Right lobe of liver (tissue), 6 donors: ENCODE data around the gene SSTR1. TPM values are rescaled to one million over a fixed set of nuclear protein-coding genes. Genes with fewer than 3 reads are reported as not detected.

Experiments
- ATAC-seq, 4 donors: fragments of 200-7000 bp; cut with Tn5 transposase; one replicate each; pipeline ENCODE4 v1.9.1; 2020; ENCODE audit warnings: mild to moderate bottlenecking in 4 of 4, moderate library complexity in 4 of 4
- DNase-seq, 3 donors: peaks; one replicate each; pipeline ENCODE4 v3.0.0-alpha.2; 2020
- H3K27ac ChIP-seq, 3 donors: fragments of 200-600 bp; one replicate each; pipeline ENCODE4 v1.8.0; 2022
- H3K27me3 ChIP-seq, 2 donors: fragments of 200-600 bp; one replicate each; pipeline ENCODE4 v1.8.0; 2022
- H3K36me3 ChIP-seq, 4 donors: fragments of 200-600 bp; sonication (generic) in 1 of 4; one replicate each; pipeline versions ENCODE4 v1.5.1 to v1.8.0; 2017 to 2022; ENCODE audit warnings: control low read depth in 1 of 4
- H3K4me1 ChIP-seq, 4 donors: fragments of 200-600 bp; sonication (generic) in 1 of 4; one replicate each; pipeline versions ENCODE4 v1.5.1 to v1.8.0; 2017 to 2022; ENCODE audit warnings: control low read depth in 1 of 4
- H3K4me3 ChIP-seq, 3 donors: fragments of 200-600 bp; one replicate each; pipeline ENCODE4 v1.8.0; 2022
- H3K9me3 ChIP-seq, 4 donors: fragments of 200-600 bp; sonication (generic) in 1 of 4; one replicate each; pipeline versions ENCODE4 v1.5.1 to v1.8.0; 2017 to 2022; ENCODE audit warnings: control low read depth in 1 of 4
- POLR2A ChIP-seq: fragments of 450-650 bp; IDR thresholded peaks from one replicate; pipeline ENCODE4 v1.6.1; 2017; ENCODE audit warnings: antibody characterized with exemption, mild to moderate bottlenecking
- WGBS: methylation state at CpG from one replicate; pipeline ENCODE4 v1.1.6; 2018; ENCODE audit warnings: low coverage, low lambda C conversion rate; ENCODE audit not compliant: insufficient coverage; ENCODE audit errors: missing lambda C conversion rate; 5-methylcytosine and 5-hydroxymethylcytosine counted together
- intact Hi-C, 2 donors: fragments of 100-400 bp; cut with DNase I; formaldehyde crosslinking; loops; one replicate each; pipeline versions ENCODE4 v1.11.2 to v1.14.1; 2022
- total RNA-seq, 6 experiments: library from RNA; depleted of rRNA in 2 of 6; stranded (reverse); fragments of >200 nt in 2 of 6; fragmentation: NEBNext Ultra II Directional in 3 of 6; extraction: Animal tissue kit (Norgen Biotek cat#: 25700) in 3 of 6; gene quantifications; one replicate each; pipeline versions ENCODE4 v1.1.0 to v1.2.4, GENCODE V29; 2016 to 2023
- TF ChIP-seq, protein P1 (sequence below), 4 donors: fragments of 200-600 bp in 3 of 4; fragments of 450-650 bp in 1 of 4; IDR thresholded peaks; one replicate each; pipeline versions ENCODE4 v1.5.1 to v1.8.0; 2016 to 2022; ENCODE audit warnings: antibody characterized with exemption in 4 of 4, mild to moderate bottlenecking in 2 of 4
- donor health status: DM: no; HTN: yes; CAD: no.
- donor health status: DM: no; HTN: no; CAD: no.
- donor health status: DM: no; HTN: no; CAD: no.
- donor health status: DM: no; HTN: yes; CAD: no.
- donor health status: DM: no; HTN: yes; CAD: no.

The SSTR1 gene
- total RNA-seq, 6 experiments from 2014 or later = 1.6 to 8.0 (median 4.0) TPM

DNA sequence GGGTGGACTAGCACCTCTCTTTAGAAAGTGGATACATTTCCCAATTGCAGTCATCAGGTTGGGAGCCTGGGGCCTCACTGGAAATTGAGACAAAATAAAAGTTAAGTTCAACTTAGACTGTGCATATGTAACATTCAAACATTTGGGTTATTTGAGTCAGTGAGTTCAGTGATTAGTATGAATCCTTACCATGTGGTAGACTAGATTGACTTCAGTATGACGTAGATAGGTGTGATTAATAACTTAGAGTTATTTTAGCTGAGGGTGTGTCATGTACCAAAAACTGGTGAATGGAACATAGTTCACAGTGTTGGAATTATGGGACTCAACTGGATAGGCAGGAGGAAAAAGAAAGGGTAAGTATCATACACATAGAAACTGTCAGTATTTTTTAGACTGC is 8.0 kb upstream of the SSTR1 start:
- Histone ChIP-seq H3K27ac (no peak overlapping the region), H3K4me3 (no peak overlapping the region), H3K9me3 (no peaks in the 10 kb centered on the region), H3K27me3 (no peaks in the 10 kb centered on the region), H3K36me3 (no peaks in the 10 kb centered on the region), H3K4me1 (no peaks in the 10 kb centered on the region)
- 79% methylated on average over 1 of the region's 1 CpG for WGBS
- intact Hi-C loops = no loop called here
- no peak for TF ChIP-seq POLR2A
- TF ChIP-seq, protein P1, sequence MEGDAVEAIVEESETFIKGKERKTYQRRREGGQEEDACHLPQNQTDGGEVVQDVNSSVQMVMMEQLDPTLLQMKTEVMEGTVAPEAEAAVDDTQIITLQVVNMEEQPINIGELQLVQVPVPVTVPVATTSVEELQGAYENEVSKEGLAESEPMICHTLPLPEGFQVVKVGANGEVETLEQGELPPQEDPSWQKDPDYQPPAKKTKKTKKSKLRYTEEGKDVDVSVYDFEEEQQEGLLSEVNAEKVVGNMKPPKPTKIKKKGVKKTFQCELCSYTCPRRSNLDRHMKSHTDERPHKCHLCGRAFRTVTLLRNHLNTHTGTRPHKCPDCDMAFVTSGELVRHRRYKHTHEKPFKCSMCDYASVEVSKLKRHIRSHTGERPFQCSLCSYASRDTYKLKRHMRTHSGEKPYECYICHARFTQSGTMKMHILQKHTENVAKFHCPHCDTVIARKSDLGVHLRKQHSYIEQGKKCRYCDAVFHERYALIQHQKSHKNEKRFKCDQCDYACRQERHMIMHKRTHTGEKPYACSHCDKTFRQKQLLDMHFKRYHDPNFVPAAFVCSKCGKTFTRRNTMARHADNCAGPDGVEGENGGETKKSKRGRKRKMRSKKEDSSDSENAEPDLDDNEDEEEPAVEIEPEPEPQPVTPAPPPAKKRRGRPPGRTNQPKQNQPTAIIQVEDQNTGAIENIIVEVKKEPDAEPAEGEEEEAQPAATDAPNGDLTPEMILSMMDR (IDR thresholded peaks at IDR 0.05) = no peak
- DNase-seq (no peak), ATAC-seq (no peak)

DNA sequence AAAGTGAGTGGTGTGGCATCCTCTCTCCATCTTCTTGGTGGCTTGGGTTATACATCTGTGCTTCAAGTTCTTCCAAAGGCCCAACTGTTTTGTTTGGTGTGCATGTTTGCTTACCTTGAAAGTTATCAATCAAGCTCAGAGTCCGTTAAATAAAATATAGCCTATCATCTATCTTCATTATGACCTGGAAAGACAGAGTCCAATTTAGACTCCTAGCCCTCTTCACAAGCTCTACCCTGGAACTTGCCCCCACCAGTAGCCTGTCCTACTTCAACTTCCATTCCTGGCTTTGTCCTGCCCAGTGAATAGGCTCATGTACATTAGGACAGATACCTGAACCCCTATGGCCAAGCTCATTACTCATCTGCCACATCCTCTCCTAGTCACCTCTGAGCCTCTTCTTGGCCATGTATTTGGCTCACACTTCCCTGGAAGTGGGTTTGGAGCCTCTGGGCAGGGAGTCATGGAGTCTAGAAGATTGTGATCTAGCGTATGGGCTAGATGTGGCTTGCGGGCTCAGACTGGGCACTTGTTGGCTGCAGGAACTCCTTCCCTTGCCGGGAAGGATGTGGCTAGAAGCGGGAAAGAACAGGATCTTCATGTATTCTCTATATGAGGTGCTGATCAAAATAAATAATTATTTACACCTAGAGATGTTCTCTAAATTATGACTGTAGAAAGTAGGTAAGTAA is 6.4 kb upstream of the SSTR1 start:
- DNase-seq (no peak), ATAC-seq (no peak)
- Histone ChIP-seq H3K36me3 (no peaks in the 10 kb centered on the region), H3K4me3 (no peak overlapping the region), H3K27ac (no peak overlapping the region), H3K27me3 (no peaks in the 10 kb centered on the region), H3K4me1 (no peaks in the 10 kb centered on the region), H3K9me3 (no peaks in the 10 kb centered on the region)
- intact Hi-C loops = no loop called here
- WGBS = 81% methylated on average over 5 of the region's 5 CpGs
- TF ChIP-seq POLR2A = no peak
- TF ChIP-seq, protein P1 (IDR thresholded peaks at IDR 0.05) = no peak

DNA sequence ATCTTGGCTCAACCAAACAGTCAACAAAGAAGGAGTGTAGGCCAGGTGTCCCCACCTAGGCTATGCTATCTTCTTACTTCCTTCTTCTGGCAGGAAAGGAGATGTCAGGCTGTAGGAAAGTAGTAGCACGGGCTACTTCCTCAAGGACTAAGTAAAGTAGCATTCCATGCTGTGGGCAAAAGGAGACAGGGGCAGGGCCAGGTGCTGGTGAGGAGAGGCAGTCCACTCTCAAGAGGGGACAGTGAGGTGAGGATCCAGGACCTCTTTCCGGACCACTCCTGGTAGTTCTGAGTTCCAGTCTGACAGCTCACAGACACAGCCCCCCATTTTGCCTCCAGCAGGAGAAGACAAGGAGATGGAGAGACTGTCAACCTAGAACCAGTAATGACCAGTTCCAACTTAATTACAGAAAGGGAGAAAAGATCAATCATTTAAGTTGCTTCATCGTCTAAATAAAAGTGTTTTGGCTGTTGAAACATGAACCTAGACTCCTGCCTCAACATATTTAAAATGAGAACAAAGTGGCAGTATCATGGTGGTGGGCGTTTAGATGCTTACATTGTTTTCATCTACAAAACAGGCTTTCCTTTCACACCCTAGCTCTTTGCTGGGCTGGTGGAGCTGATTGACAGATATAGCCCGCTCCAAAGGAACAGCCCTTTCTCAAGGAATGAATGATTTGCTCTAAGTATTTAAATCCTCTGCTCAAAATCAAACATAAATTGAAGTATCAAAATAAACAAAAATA is 5.1 kb upstream of the SSTR1 start:
- ATAC-seq (no peak), DNase-seq (no peak)
- TF ChIP-seq, protein P1 (IDR thresholded peaks at IDR 0.05) = no peak
- TF ChIP-seq POLR2A = no peak
- no peaks in the 10 kb centered on the region for H3K36me3 ChIP-seq
- H3K4me1 ChIP-seq = no peaks in the 10 kb centered on the region
- 71% methylated on average over 4 of the region's 5 CpGs for WGBS
- intact Hi-C loops = no loop called here
- no peak overlapping the region for H3K4me3 ChIP-seq
- H3K27me3 ChIP-seq = no peaks in the 10 kb centered on the region
- no peaks in the 10 kb centered on the region for H3K9me3 ChIP-seq
- no peak overlapping the region for H3K27ac ChIP-seq

DNA sequence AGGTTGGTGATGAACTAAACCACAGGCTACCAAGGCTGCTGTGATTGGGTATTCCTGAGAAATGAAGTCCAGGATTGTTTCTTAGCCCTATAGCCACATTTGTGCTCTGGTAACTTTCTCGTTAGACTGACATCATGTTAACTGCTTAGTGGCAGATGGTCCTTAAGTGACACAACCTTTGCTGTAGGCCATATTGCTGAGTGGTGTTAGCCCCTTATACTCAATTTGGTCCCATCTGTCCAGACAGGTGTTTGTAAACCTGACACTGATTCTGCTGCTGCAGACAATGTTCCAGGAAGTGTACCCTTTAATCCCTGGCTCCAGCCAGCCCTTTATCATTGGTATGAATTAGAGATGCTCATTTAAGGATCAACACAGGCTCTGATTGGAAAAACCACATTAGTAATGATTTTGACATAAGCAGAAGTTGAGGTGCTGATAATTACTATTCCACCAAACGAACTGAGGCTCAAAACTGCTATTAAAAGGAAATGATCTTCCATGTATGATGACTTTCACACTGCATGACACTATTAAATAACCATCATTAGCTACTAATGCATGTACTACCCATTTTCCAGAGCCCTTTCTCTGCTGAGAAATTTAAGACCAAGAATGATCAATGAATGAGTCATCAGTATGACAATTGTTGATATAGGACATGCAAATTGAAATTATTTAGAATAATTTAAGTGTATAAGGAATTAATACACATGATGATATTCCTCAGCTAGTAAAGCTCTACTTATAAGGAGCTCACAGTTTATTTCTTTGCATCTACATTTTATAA is 3.6 kb upstream of the SSTR1 start:
- TF ChIP-seq, protein P1 (IDR thresholded peaks at IDR 0.05) = no peak
- no peak for TF ChIP-seq POLR2A
- Histone ChIP-seq H3K4me3 (no peak overlapping the region), H3K4me1 (no peaks in the 10 kb centered on the region), H3K36me3 (no peaks in the 10 kb centered on the region), H3K9me3 (no peaks in the 10 kb centered on the region), H3K27ac (no peak overlapping the region), H3K27me3 (no peaks in the 10 kb centered on the region)
- ATAC-seq (no peak), DNase-seq (no peak)
- WGBS = 67% methylated on average over 1 of the region's 2 CpGs
- intact Hi-C loops = no loop called here
